ENCODE measurements around the gene ENOX1. TPM values are rescaled to one million over a fixed set of nuclear protein-coding genes. Genes with fewer than 3 reads are reported as not detected.

The ENOX1 gene
- total RNA-seq, 1 experiment from 2014 or later, result 0.35 TPM

DNA sequence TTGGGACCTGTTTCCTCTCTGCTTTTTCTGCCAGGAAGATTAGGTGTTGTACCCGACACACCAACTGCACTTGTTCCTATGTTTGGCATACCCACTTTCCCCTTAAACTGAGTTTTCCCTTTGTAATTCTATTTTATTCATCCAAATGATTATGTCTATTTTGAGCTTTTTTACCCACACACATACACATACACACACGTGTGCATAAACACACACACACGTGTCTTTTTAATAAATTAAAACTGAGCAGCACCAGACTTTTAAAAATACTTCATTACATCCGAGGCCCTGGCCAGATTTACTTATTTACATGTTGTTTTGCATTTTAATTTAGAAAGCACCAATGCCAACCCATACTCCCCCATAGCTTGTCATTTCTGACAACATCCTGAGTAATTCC, 413.4 kb downstream of the ENOX1 start:
- TF ChIP-seq EZH2 (IDR thresholded peaks at IDR 0.05; ENCODE audit: low read depth), result no peak
- TF ChIP-seq, protein P1, sequence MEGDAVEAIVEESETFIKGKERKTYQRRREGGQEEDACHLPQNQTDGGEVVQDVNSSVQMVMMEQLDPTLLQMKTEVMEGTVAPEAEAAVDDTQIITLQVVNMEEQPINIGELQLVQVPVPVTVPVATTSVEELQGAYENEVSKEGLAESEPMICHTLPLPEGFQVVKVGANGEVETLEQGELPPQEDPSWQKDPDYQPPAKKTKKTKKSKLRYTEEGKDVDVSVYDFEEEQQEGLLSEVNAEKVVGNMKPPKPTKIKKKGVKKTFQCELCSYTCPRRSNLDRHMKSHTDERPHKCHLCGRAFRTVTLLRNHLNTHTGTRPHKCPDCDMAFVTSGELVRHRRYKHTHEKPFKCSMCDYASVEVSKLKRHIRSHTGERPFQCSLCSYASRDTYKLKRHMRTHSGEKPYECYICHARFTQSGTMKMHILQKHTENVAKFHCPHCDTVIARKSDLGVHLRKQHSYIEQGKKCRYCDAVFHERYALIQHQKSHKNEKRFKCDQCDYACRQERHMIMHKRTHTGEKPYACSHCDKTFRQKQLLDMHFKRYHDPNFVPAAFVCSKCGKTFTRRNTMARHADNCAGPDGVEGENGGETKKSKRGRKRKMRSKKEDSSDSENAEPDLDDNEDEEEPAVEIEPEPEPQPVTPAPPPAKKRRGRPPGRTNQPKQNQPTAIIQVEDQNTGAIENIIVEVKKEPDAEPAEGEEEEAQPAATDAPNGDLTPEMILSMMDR (conservative IDR thresholded peaks at IDR 0.05), result no peak
- Histone ChIP-seq H3K27me3 (ENCODE audit: insufficient read depth, low read depth) (no peaks in the 10 kb centered on the region), H3K9me3 (ENCODE audit: insufficient read depth, low read depth) (no peaks in the 10 kb centered on the region), H3K4me3 (no peak overlapping the region), H3K79me2 (ENCODE audit: low read depth) (no peaks in the 10 kb centered on the region), H4K20me1 (ENCODE audit: insufficient read depth) (no peaks in the 10 kb centered on the region), H3K9me2 (ENCODE audit: insufficient read depth) (no peaks in the 10 kb centered on the region), H3K4me2 (no peak overlapping the region), H3K27ac (no peak overlapping the region), H2AFZ (no peak overlapping the region), H3K4me1 (replicated peaks; ENCODE audit: insufficient read depth) (no peaks in the 10 kb centered on the region), H3F3A (ENCODE audit: insufficient read depth, low read depth) (no peaks in the 10 kb centered on the region), H3K36me3 (ENCODE audit: low read depth) (no peaks in the 10 kb centered on the region)
- POLR2A ChIA-PET (ENCODE audit: unreplicated experiment), result no interaction called here
- CTCF ChIA-PET, result no interaction called here
- no peak for DNase-seq
- intact Hi-C loops (cut with micrococcal nuclease; ENCODE audit: unreplicated experiment), result no loop called here
- BruUV-seq (replicated peaks), result no TSS peak

GRCh38 chr13:43370842-43371241, 415.9 kb downstream of the ENOX1 start:
- Histone ChIP-seq H3K27me3 (ENCODE audit: insufficient read depth, low read depth) (no peaks in the 10 kb centered on the region), H3K36me3 (ENCODE audit: low read depth) (no peaks in the 10 kb centered on the region), H4K20me1 (ENCODE audit: insufficient read depth) (no peaks in the 10 kb centered on the region), H3K9me3 (ENCODE audit: insufficient read depth, low read depth) (no peaks in the 10 kb centered on the region), H3K4me3 (no peak overlapping the region), H3K79me2 (ENCODE audit: low read depth) (no peaks in the 10 kb centered on the region), H3K4me2 (no peak overlapping the region), H3F3A (ENCODE audit: insufficient read depth, low read depth) (no peaks in the 10 kb centered on the region), H2AFZ (no peak overlapping the region), H3K4me1 (replicated peaks; ENCODE audit: insufficient read depth) (no peaks in the 10 kb centered on the region), H3K27ac (no peak overlapping the region), H3K9me2 (ENCODE audit: insufficient read depth) (no peaks in the 10 kb centered on the region)
- no TSS peak for BruUV-seq (replicated peaks)
- TF ChIP-seq EZH2 (IDR thresholded peaks at IDR 0.05; ENCODE audit: low read depth), result no peak
- TF ChIP-seq, protein P1 (conservative IDR thresholded peaks at IDR 0.05), result no peak
- ChIA-PET CTCF (no interaction called here), POLR2A (ENCODE audit: unreplicated experiment) (no interaction called here)
- no peak for DNase-seq
- intact Hi-C loops (cut with micrococcal nuclease; ENCODE audit: unreplicated experiment), result no loop called here

DNA sequence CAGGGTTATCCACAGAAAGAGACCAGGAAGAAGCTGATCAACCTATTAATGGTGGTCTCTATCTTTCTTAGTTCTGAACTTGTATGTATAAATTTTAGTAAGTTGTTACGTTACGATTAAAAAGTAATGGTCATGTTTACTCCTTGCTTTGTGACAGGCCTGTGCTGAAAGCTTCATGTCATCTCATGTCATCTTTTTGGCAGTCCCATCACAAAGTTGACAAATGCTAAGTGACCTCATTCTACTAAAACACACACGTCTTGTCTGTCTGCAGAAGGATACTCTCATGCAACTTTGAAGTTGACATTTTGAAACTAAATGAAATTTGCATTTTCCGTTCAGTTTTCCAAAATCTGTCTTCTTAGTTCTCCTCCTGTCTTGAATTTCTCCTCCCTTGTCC, 417.5 kb downstream of the ENOX1 start:
- no TSS peak for BruUV-seq (replicated peaks)
- ChIA-PET POLR2A (ENCODE audit: unreplicated experiment) (no interaction called here), CTCF (no interaction called here)
- no peaks in the 10 kb centered on the region for H3K4me1 ChIP-seq (replicated peaks; ENCODE audit: insufficient read depth)
- intact Hi-C loops (cut with micrococcal nuclease; ENCODE audit: unreplicated experiment), result loop anchor here (5.0 kb wide), 1 partner anchor 38 kb away; no protein-coding TSS in a partner anchor
- H3K79me2 ChIP-seq (ENCODE audit: low read depth), result no peaks in the 10 kb centered on the region
- H3F3A ChIP-seq (ENCODE audit: insufficient read depth, low read depth), result no peaks in the 10 kb centered on the region
- H3K9me3 ChIP-seq (ENCODE audit: insufficient read depth, low read depth), result no peaks in the 10 kb centered on the region
- no peak overlapping the region for H3K27ac ChIP-seq
- TF ChIP-seq, protein P1 (conservative IDR thresholded peaks at IDR 0.05), result no peak
- no peak for TF ChIP-seq EZH2 (IDR thresholded peaks at IDR 0.05; ENCODE audit: low read depth)
- no peak overlapping the region for H3K4me3 ChIP-seq
- no peak overlapping the region for H2AFZ ChIP-seq
- no peaks in the 10 kb centered on the region for H4K20me1 ChIP-seq (ENCODE audit: insufficient read depth)
- no peaks in the 10 kb centered on the region for H3K36me3 ChIP-seq (ENCODE audit: low read depth)
- H3K9me2 ChIP-seq (ENCODE audit: insufficient read depth), result no peaks in the 10 kb centered on the region
- H3K4me2 ChIP-seq, result no peak overlapping the region
- DNase-seq, result no peak
- H3K27me3 ChIP-seq (ENCODE audit: insufficient read depth, low read depth), result no peaks in the 10 kb centered on the region
